Left forelimb (tissue), 1 donor: Measurements from ENCODE around the gene WDR62.
"Not testable (repeated sequence)": the region's sequence is repeated elsewhere in the genome, so short reads cannot be mapped to it uniquely, and the experiment has no call there.

Experiments used
- DNase-seq: peaks from one replicate; pipeline ENCODE4 v3.0.0-alpha.2; 2018; ENCODE audit warnings: low spot score

WDR62 gene

DNA sequence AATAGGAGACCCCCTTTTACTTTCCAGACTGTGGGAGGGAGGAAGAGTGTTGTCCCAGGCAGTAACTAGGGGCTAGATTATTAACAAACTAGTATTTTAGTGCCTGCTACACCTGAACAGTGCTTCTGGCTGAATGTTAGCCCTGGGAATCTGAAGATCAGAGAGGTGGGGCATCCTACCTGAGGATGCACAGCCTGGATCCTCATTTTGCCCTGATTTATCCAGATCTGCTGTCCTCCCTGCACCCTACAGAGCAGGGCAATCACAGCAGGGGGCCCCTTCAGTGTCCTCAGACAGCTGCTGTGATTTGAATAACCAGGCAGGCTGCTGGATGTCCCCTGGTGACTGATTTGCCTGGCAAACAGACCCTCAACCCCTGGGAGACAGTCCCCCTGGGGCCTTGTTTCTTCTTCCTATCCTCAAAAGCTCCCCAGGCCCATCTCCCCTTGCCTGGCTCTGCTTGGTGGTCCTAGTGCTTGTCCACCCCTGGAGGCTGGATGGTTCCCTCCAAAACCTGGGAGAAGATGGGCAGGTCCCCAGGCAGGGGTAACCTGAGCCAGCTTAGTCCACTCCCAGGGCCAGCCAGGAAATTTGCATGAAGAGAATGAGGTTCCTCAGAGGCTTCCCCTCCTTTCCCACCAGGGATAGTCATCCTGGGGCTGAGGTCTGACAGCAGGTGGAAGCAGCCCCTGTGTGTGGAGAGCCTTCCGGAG, 55.9 kb downstream of the WDR62 start, which contains the start of gene OVOL3:
Gene OVOL3, plus strand, starts transcription at position 657 of the 713 bp plus-strand sequence. CDS start 60 bp downstream, outside the sequence.
- no peak for DNase-seq

DNA sequence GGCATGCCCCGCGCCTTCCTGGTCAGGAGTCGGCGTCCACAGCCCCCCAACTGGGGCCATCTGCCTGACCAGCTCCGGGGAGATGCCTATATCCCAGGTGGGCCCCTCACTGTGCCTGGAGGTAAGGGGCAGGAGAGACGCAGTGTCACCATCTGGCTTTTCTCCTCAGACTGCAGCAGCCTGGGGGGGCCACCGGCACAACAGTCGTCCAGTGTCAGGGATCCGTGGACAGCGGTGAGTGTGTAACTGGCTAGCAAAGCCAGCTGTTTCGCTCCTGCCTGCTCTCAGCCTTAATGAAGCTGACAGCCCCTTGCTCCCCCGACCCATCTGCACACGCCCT, 56.5 kb downstream of the WDR62 start:
- no peak for DNase-seq

DNA sequence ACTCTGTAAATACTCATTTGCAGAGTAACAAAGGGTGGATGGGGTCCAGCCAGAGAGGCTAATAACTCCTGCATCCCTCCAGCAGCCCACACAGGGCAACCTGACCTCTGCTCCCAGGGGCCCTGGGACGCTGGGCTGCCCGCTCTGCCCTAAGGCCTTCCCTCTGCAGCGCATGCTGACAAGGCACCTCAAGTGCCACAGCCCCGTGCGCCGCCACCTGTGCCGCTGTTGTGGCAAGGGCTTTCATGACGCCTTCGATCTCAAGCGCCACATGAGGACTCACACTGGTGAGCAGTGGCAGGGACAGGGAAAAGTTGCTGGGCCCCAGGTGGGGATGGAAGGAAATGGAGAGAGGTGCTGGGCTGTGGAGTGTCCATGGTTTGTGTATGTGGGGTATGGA, 58.0 kb downstream of the WDR62 start:
- no peak for DNase-seq

DNA sequence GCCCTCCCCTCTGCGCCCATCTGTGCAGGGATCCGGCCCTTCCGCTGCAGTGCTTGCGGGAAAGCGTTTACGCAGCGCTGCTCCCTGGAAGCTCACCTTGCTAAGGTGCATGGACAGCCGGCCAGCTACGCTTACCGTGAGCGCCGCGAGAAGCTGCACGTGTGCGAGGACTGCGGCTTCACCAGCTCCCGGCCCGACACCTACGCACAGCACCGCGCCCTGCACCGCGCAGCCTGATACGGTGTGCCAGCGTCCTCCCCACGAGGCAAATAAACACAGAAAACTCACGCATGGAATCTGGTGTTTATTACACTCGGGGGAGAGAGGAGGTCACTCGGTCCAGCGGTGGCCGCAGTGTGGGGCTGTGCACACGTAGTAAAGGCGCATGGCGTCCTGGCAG, 58.7 kb downstream of the WDR62 start:
- DNase-seq = no peak

DNA sequence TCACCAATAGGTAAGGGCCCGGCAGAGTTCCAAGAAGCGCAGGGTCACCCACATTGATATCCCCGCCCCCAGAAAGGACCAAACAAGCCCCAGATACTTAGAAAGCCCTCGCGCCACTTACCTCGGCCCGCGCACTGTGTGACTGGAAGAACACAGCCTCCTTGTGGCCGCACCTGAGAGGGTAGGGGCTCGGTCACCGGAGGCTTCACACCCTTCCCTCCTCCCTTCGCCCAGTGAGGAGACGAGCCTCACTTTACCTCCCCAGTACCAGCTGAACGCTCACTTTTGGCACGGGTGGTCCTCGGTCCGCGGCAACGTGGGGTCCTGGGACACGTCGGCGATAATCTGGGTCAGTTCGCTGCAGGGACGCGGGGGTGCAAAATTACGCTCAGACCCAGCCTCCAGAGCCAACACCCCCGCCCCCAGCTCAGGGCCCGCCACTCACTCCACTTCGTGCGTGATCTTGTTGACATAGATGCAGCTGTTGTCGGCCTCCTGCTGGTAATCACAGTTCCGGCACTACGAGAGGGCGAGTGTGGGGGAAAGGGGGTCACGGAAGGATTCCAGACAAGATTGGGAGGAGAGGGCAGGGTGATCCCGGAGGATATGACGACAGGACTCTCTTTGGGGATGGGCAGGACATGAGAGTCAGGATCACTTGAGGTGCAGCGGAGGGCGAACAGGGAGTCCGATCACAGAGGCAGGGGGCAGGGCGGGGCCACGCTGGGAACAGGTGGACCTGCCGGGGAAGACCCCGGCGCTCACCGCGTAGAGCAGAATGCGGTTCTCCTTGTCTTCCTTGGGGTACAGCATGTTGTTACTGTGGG, 59.4 kb downstream of the WDR62 start:
- peak; percentile 74 for DNase-seq

DNA sequence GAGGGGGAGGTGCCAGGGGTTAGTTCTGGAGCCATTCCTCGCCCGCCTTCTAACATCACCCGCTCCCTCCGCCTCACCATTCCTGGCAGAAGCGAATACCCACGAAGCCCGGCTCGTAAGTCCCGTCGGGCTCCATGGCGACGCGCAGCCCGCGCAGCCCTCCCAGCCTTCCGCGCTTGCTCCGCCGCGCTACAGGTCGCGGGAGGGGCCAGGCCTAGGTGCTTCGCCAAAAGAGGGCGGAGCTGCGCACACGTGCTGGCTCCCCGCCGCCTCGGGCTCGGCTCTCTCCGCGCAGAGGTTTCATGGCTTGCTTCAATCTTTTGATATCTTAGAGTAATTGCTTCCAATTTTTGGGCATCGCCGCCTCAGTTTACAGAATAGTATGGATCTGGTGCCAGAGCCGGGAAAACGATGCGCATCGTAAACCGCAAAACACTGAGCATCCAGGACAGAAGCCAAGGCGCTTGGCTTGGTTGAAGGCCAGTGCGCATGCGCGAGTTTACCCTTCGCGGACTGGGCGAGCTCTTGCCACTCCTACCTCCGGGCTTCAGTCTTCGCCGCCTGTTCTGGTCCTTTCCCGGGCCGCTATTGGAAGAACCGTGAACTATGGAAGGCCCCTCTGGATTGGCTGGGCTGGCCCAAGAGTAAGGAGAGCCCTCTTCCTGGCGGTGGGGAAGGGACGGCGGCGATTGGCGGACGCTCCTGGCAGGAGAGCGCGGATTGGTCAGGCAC, 60.2 kb downstream of the WDR62 start, which contains the start of gene POLR2I:
Gene POLR2I, minus strand, starts transcription at position 155 of the 732 bp plus-strand sequence. Its CDS starts 19 bp downstream, at position 136.
- DNase-seq = peak; percentile 98

DNA sequence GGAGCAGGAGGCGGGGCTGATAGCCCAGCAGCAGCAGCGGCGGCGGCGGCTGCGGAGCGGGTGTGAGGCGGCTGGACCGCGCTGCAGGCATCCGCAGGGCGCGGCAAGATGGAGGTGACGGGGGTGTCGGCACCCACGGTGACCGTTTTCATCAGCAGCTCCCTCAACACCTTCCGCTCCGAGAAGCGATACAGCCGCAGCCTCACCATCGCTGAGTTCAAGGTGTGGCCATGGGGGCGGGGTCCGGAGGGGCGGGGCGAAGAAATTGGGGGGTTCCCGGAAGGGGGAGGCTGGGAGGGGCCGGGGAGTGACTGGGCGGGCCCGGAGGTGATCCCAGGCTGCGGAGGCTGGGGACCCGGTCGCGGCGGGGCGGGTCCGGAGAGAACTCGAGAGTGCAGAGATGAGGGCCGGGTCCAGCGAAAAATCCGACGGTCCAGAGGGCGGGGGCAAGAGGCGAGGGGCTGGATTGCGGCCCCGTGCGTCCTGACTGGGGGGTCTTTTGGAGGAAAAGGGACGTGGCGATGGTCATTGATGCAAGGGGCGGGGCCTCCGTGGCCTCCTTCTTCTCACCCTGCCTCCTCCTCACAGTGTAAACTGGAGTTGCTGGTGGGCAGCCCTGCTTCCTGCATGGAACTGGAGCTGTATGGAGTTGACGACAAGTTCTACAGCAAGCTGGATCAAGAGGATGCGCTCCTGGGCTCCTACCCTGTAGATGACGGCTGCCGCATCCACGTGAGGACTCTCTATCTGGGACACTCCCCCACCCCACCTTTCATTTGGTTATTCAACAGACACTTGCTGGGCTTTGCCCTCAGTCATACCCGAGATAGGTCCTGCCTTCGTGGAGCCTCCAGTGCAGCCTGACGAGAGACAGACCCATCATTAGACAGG, 61.0 kb downstream of the WDR62 start, which contains the start of gene TBCB:
Gene TBCB, plus strand, starts transcription at position 16 of the 891 bp plus-strand sequence. Its CDS starts 93 bp downstream, at position 109.
- DNase-seq = no peak

DNA sequence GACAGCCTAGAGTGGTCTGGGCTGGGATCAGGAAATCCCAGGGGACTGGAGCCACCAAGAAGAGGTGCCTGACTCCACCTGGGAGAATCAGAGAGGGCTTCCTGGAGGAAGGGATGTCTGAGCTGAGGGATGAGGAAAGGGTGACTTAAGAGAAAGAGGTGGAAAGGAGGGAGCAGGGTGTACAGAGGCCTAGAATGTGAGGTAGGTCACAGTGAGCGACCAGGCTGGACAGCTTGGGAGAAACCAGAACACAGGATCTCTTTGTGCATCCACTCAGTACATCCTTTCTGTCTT, 61.6 kb downstream of the WDR62 start:
- DNase-seq = no peak

DNA sequence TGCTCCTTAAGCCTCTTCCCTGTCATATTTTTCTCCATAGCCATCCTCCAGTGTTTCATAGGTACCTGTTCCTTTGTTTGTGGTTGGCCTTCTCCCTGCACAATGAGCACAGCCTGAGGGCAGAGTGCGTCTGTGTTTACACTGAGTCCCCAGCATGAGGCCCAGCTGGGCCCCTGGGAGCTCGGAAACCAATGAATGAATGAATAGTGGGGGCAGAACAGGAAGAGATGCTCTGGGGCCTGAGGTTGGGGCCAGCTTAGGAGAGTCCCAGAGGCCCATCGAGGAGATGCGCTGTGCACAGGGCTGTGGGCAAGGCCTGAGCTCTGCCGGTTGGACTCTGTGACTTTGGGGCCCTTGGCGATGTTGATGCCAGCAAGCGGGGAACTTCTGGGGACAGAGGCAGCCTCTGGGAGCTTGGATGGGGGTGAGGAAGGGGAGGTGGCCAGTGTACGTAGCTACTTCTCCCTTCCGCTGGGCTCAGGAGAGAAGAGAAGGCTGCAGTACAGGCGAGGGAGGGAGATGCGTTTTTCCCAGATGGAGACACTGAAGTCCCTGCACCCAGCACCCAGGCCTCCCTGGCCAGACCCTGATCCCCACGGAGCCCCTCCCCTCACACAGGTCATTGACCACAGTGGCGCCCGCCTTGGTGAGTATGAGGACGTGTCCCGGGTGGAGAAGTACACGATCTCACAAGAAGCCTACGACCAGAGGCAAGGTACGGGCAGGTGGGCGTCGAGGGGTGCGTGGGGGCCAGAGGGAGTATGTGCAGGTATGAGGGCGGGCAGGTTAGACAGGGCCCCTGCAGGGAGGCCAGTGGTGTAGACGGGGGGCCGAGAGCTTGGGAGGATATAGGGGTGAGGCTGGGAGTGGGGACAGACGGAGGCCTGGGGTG, 65.6 kb downstream of the WDR62 start:
- no peak for DNase-seq

DNA sequence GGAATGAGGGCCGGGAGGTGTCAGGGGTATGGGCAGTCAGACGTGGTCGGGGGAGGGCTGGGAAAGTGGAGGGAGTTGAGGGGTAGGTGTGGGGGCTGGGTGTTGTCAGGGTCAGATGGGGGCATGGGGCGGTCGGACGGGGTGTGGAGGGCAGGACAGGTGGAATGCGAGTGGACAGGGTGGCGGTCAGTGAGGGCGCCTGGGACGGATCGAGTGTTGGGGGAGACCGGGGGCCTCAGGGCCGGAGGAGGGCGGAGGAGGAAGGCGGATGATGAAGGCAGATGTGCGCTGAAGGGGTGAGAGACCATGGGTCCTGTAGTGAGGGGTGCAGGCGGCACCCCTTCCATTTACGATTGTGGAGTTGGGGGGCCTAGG, 66.3 kb downstream of the WDR62 start:
- no peak for DNase-seq

DNA sequence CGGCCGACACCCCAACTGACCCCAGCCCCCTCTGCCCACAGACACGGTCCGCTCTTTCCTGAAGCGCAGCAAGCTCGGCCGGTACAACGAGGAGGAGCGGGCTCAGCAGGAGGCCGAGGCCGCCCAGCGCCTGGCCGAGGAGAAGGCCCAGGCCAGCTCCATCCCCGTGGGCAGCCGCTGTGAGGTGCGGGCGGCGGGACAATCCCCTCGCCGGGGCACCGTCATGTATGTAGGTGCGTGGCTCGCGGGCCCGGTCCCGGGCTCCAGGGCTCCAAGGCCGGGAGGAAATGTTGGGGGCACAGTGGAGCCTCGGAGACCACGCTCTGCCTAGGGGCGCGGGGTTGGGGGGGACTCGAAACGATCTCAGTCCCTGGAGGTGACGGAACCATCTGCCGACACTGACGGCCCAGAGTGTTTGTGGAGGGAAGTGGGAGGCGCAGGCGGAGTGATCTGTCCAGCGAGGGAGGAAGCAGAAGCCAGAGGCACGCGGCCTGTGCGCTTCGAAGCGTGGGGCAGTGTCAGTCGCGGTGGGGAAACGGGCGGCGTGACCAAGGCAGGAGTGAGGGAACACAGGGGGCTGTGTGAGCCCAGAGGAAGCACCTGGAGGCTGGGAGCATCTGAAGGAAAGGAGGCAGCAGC, 66.9 kb downstream of the WDR62 start:
- DNase-seq = no peak

DNA sequence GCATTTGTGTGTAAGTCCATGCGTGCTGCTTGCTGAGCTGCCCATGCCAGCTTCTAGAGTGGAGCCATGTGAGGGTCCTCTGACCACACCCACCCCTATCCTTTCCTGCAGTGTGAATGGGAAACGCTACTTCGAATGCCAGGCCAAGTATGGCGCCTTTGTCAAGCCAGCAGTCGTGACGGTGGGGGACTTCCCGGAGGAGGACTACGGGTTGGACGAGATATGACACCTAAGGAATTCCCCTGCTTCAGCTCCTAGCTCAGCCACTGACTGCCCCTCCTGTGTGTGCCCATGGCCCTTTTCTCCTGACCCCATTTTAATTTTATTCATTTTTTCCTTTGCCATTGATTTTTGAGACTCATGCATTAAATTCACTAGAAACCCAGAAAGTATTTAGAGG, 70.9 kb downstream of the WDR62 start:
- DNase-seq = no peak

DNA sequence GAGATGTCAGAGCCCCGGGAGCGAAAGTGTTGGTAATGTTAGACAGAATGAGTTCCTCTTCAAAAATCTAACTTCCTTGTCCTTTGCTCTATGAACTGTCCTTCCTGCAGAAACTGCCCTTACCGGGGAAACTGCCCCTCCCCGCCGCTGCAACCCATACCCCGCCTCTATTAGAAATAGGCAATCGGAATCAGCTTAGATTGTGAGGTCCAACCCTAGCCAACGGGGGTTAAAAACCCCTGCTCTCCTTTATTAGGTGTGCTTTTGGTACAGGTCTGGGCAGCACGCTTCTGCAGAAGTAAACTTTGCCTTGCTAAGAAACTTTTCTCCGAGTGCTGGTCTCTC, 73.7 kb downstream of the WDR62 start:
- no peak for DNase-seq

DNA sequence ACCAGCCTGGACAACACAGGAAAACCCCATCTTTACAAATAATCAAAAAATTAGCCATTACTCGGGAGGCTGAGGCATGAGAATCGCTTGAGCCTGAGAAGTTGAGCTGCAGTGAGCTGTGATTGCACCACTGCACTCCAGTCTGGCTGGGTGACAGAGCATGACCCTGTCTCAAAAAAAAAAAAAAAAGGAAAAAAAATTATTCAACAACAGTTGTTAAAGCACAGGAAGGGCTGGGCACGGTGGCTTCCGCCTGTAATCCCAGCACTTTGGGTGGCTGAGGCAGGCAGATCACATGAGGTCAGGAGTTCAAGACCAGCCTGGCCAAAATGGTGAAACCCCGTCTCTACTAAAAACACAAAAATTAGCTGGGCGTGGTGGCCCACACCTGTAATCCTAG, 76.5 kb downstream of the WDR62 start:
- DNase-seq = not testable (repeated sequence)

DNA sequence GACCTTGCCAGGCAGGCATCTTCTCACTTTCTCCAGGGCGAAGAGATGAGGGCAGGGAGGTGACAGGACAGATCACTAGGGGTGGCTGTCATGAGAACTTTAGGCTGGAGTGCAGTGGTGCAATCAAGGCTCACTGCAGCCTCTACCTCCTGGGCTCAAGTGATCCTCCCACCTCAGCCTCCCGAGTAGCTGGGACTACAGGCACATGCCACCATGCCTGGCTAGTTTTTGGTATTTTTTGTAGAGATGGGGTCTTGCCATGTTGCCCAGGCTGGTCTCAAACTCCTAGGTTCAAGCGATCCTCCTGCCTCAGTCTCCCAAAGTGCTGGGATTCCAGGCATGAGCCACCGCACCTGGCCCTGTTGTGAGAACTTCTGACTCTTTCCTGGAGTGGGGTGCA, 80.2 kb downstream of the WDR62 start:
- not testable (repeated sequence) for DNase-seq

DNA sequence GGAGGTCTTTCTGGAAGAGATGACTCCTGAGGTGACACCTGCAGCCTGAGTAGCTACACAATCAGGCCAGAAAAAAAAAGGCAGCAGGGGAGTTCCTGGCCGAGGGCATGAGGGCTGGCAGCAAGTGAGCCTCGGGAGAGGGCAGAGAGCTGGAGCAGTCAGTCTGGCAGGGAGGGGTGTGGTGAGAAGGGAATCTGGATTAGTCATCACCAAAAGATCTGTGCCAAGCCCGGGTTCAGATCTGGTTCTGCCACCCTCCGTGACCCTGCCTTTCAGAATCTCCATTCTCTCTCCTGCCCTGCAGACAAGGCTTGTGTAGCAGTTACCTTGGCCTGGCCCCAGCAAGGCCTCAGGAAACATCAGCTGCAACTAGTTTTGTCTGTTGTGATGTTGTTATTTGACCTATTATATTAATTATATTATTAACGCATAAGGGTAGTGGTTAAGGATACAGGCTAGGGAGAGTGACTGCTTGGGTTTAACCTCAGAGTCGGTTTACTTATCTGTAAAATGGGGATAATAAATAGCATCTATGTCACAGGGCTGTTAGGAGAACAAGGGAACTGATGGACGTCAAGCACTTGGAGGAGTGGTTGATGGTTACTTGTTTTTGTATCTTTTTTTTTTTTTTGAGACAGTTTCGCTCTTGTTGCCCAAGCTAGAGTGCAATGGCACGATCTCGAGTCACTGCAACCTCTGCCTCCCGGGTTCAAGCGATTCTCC, 82.4 kb downstream of the WDR62 start:
- no peak for DNase-seq

DNA sequence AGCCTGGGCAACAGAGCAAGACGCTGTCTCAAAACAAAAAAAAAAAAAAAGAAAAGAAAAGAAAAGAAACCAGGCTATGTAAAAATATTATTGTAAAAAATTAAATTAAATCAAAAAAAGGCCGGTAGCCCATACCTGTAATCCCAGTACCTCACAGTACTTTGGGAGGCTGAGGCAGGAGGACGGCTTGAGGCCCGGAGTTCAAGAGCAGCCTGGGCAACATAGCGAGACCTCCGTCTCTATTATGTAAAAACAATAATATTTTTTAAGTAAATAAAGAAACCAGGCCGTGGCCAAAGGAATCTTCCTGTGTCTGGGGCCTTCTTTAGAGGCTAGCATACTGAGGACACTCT, 84.4 kb downstream of the WDR62 start:
- DNase-seq = no peak

DNA sequence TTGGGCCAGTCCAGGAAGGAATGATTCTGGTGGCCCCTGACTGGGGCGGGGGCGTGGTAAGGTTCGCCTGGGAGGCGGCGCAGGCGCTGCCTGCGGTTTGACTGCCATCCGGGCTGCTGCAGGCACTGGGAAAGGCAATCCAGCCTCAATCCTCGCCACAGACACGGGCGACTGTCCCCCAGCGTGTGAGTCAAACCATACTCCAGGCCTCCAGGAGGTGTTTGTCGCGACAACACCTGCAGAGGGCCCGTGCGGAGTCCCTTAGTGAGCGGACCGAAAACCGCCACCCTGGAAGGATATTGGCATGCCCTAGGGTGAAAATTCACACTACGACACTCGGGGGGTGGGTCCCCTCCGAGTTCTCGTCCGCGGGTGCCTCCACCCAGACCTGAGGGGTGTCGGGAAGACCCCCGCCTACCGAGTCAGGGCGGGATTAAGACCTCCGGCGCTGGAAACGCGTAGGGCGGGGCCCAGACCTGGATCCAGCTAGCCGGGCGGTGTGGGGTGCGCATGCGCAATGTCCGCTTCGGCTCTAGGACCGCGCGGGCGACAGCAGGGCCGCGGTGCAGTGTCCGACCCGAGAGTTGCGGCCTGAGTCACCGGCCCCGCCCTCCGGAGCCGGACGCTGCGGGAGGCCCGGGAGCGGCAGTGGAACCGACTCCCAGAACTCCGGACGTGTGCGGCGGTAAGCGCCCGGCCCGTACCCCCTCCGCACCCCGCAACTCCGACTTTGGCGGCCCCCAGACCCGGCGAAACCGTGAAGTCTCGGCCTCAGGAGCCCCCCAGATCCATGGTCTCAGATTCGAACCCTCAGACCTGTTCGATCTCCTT, 85.0 kb downstream of the WDR62 start, which contains the start of gene CAPNS1:
Gene CAPNS1, plus strand, starts transcription at position 594 of the 831 bp plus-strand sequence. CDS start 946 bp downstream, outside the sequence.
- DNase-seq = peak; percentile 97
